Progenitor cell of endocrine pancreas (in vitro differentiated cells): ENCODE measurements around the gene RFX3. TPM values are rescaled to one million over a fixed set of nuclear protein-coding genes. Genes with fewer than 3 reads are reported as not detected.

Experiments used
- DNase-seq: peaks from one replicate; pipeline ENCODE4 v3.0.0; 2021; ENCODE audit warnings: low spot score; ENCODE audit not compliant: unreplicated experiment
- H3K27ac Mint-ChIP-seq: 2 replicates; pipeline ENCODE4 v1.8.0; 2021; ENCODE audit warnings: mild to moderate bottlenecking, moderate library complexity, mixed read lengths
- H3K27me3 Mint-ChIP-seq: 2 replicates; pipeline ENCODE4 v1.8.0; 2021; ENCODE audit warnings: mixed read lengths
- H3K36me3 Mint-ChIP-seq: 2 replicates; pipeline ENCODE4 v1.8.0; 2022; ENCODE audit warnings: mixed read lengths; ENCODE audit not compliant: insufficient read depth
- H3K4me1 Mint-ChIP-seq: 2 replicates; pipeline ENCODE4 v1.8.0; 2021; ENCODE audit warnings: low read depth, mixed read lengths
- H3K4me3 Mint-ChIP-seq: 2 replicates; pipeline ENCODE4 v1.8.0; 2021; ENCODE audit warnings: low read depth, mild to moderate bottlenecking, moderate library complexity, mixed read lengths
- H3K9me3 Mint-ChIP-seq: 2 replicates; pipeline ENCODE4 v1.8.0; 2021; ENCODE audit warnings: low read depth, mixed read lengths
- CTCF ChIP-seq: fragments of 200-600 bp; sonication (generic); IDR thresholded peaks from one replicate; pipeline ENCODE4 v1.5.0; 2021; ENCODE audit warnings: antibody characterized with exemption, mild to moderate bottlenecking; ENCODE audit not compliant: unreplicated experiment
- total RNA-seq: library from RNA; stranded (reverse); gene quantifications from 2 replicates; pipeline ENCODE4 v1.2.1, GENCODE V29; 2021

Gene RFX3
- total RNA-seq, 1 donor from 2014 or later = 53.9 TPM

- peaks cover 3% of the 10 kb centered on the region for H3K9me3 Mint-ChIP-seq
- H3K4me1 Mint-ChIP-seq = no peaks in the 10 kb centered on the region
- no peak overlapping the region for H3K4me3 Mint-ChIP-seq
- no peak for TF ChIP-seq CTCF
- H3K27me3 Mint-ChIP-seq = peaks cover 2% of the 10 kb centered on the region
- H3K36me3 Mint-ChIP-seq = no peaks in the 10 kb centered on the region
- no peak for DNase-seq
- H3K27ac Mint-ChIP-seq = no peak overlapping the region
Measured at GRCh38 chr9:3205421-3206095, 320.2 kb downstream of the RFX3 start.

- Mint-ChIP-seq H3K9me3 (peaks cover 3% of the 10 kb centered on the region), H3K27me3 (peaks cover 14% of the 10 kb centered on the region), H3K4me1 (no peaks in the 10 kb centered on the region), H3K27ac (no peak overlapping the region), H3K36me3 (no peaks in the 10 kb centered on the region), H3K4me3 (no peak overlapping the region)
- TF ChIP-seq CTCF = no peak
- DNase-seq = no peak
Measured at GRCh38 chr9:3200331-3200774, 325.4 kb downstream of the RFX3 start.

- Mint-ChIP-seq H3K27me3 (peaks cover 6% of the 10 kb centered on the region), H3K9me3 (no peaks in the 10 kb centered on the region), H3K4me3 (no peak overlapping the region), H3K36me3 (no peaks in the 10 kb centered on the region), H3K27ac (no peak overlapping the region), H3K4me1 (no peaks in the 10 kb centered on the region)
- no peak for DNase-seq
- no peak for TF ChIP-seq CTCF
Measured at GRCh38 chr9:3193791-3194190, 332.0 kb downstream of the RFX3 start.

- Mint-ChIP-seq H3K9me3 (no peaks in the 10 kb centered on the region), H3K27me3 (peaks cover 13% of the 10 kb centered on the region), H3K4me1 (no peaks in the 10 kb centered on the region), H3K36me3 (no peaks in the 10 kb centered on the region), H3K27ac (no peak overlapping the region), H3K4me3 (no peak overlapping the region)
- DNase-seq = no peak
- TF ChIP-seq CTCF = no peak
Measured at GRCh38 chr9:3191715-3192114, 334.1 kb downstream of the RFX3 start.

- Mint-ChIP-seq H3K27ac (no peak overlapping the region), H3K9me3 (no peaks in the 10 kb centered on the region), H3K27me3 (peaks cover 25% of the 10 kb centered on the region), H3K4me3 (no peak overlapping the region), H3K36me3 (no peaks in the 10 kb centered on the region), H3K4me1 (no peaks in the 10 kb centered on the region)
- TF ChIP-seq CTCF = no peak
- DNase-seq = no peak
Measured at GRCh38 chr9:3189113-3189861, 336.5 kb downstream of the RFX3 start.
